ENCODE results near the gene KAT6B. TPM values are rescaled to one million over a fixed set of nuclear protein-coding genes. Genes with fewer than 3 reads are reported as not detected.

The KAT6B gene
- total and polyA plus RNA-seq, 4 donors, result 5.0 to 161 (median 21.0) TPM

DNA sequence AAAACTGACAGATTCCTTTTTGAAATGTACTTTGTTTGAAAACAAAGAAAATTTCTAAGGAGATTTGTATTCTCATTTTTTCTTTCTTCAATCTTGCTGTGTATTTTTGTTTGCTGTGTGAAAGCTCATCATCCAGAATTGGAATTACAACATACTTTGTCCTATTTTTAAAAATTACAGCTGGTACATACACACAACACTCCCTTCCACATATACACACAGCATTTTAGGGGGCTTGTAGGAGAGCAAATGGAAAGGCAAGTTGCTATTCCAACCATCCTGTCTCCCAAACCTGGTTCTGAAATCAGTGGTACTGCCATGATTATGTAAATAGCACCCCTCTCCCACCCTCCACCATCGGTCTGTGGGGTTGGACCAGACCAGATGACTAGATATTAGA is 184.0 kb downstream of the KAT6B start:
- Histone ChIP-seq H3K27me3 (ENCODE audit: control insufficient read depth in 3 of 3, insufficient read depth in 3 of 3, low read length in 2 of 3) (no peaks in the 10 kb centered on the region), H3K9ac (ENCODE audit: insufficient read depth in 1 of 2, low read length in 2 of 2) (no peak overlapping the region), H3K36me3 (ENCODE audit: control insufficient read depth in 4 of 4, insufficient read depth in 4 of 4, low read length in 4 of 4) (peaks cover 2 to 14% (median 4%) of the 10 kb centered on the region in 4 donors), H3K9me3 (ENCODE audit: control insufficient read depth in 4 of 4, insufficient read depth in 3 of 4, low read length in 3 of 4) (no peaks in the 10 kb centered on the region), H3K27ac (ENCODE audit: low read depth in 1 of 2, low read length in 1 of 2) (no peak overlapping the region), H3K4me1 (ENCODE audit: control insufficient read depth in 5 of 5, insufficient read depth in 5 of 5, low read length in 5 of 5) (peaks cover 0 to 37% (median 12%) of the 10 kb centered on the region in 5 donors), H3K4me3 (no peak overlapping the region)
- no peak for TF ChIP-seq CTCF (IDR thresholded peaks at IDR 0.05; ENCODE audit: control extremely low read depth, extremely low read depth)
- DNase-seq (peak in 2 of 3 donors; percentile 82 to 93), ATAC-seq (ENCODE audit: insufficient read depth, low FRiP score) (no peak)
- 80 to 81% methylated on average over 1 of the region's 1 CpG for WGBS, 2 donors

- Histone ChIP-seq H3K27ac (ENCODE audit: low read depth in 1 of 2, low read length in 1 of 2) (no peak overlapping the region), H3K9ac (ENCODE audit: insufficient read depth in 1 of 2, low read length in 2 of 2) (no peak overlapping the region), H3K9me3 (ENCODE audit: control insufficient read depth in 4 of 4, insufficient read depth in 3 of 4, low read length in 3 of 4) (no peaks in the 10 kb centered on the region), H3K4me1 (ENCODE audit: control insufficient read depth in 5 of 5, insufficient read depth in 5 of 5, low read length in 5 of 5) (peaks cover 3 to 45% (median 12%) of the 10 kb centered on the region in 5 donors), H3K4me3 (no peak overlapping the region), H3K36me3 (ENCODE audit: control insufficient read depth in 4 of 4, insufficient read depth in 4 of 4, low read length in 4 of 4) (peaks cover 2 to 18% (median 6%) of the 10 kb centered on the region in 4 donors), H3K27me3 (ENCODE audit: control insufficient read depth in 3 of 3, insufficient read depth in 3 of 3, low read length in 2 of 3) (no peaks in the 10 kb centered on the region)
- no peak for ATAC-seq (ENCODE audit: insufficient read depth, low FRiP score)
- 78 to 79% methylated on average over 1 of the region's 1 CpG for WGBS, 2 donors
- DNase-seq, result no peak
- TF ChIP-seq CTCF (IDR thresholded peaks at IDR 0.05; ENCODE audit: control extremely low read depth, extremely low read depth), result no peak
These were observed 184.8 kb downstream of the KAT6B start for GRCh38 chr10:75011221-75011620.

DNA sequence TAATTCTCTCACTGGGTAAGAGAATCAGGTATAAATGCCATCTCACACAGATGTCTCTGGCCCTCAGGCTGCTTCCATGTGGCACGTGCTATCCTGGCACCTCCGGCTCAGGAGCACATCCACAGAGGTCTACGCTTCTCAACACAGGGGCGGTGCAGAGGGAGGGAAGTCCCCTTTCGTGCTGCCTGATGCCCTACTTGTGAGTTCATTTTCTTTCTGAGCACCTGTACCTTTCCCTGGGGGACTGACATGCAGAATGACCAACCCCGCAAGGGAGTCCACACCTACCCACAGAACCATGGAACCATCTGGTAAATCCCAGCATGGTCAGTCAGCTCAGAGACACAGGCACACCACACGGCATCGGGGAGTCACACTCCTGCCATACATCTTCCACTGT is 186.1 kb downstream of the KAT6B start:
- no peaks in the 10 kb centered on the region for H3K9me3 ChIP-seq (ENCODE audit: control insufficient read depth in 4 of 4, insufficient read depth in 3 of 4, low read length in 3 of 4)
- TF ChIP-seq CTCF (IDR thresholded peaks at IDR 0.05; ENCODE audit: control extremely low read depth, extremely low read depth), result no peak
- H3K4me3 ChIP-seq, result no peak overlapping the region
- H3K27me3 ChIP-seq (ENCODE audit: control insufficient read depth in 3 of 3, insufficient read depth in 3 of 3, low read length in 2 of 3), result no peaks in the 10 kb centered on the region
- WGBS, 2 donors, result 96 to 97% methylated on average over 8 of the region's 8 CpGs
- H3K36me3 ChIP-seq (ENCODE audit: control insufficient read depth in 4 of 4, insufficient read depth in 4 of 4, low read length in 4 of 4), result peaks cover 2 to 16% (median 6%) of the 10 kb centered on the region in 4 donors
- H3K9ac ChIP-seq (ENCODE audit: insufficient read depth in 1 of 2, low read length in 2 of 2), result no peak overlapping the region
- no peak overlapping the region for H3K27ac ChIP-seq (ENCODE audit: low read depth in 1 of 2, low read length in 1 of 2)
- DNase-seq, result no peak
- ATAC-seq (ENCODE audit: insufficient read depth, low FRiP score), result no peak
- peaks cover 3 to 47% (median 12%) of the 10 kb centered on the region in 5 donors for H3K4me1 ChIP-seq (ENCODE audit: control insufficient read depth in 5 of 5, insufficient read depth in 5 of 5, low read length in 5 of 5)

GRCh38 chr10:75013007-75013406 is 186.6 kb downstream of the KAT6B start:
- Histone ChIP-seq H3K4me1 (ENCODE audit: control insufficient read depth in 5 of 5, insufficient read depth in 5 of 5, low read length in 5 of 5) (peaks cover 3 to 41% (median 12%) of the 10 kb centered on the region in 5 donors), H3K27ac (ENCODE audit: low read depth in 1 of 2, low read length in 1 of 2) (peak overlapping the region in 1 of 2 donors; percentile 39), H3K27me3 (ENCODE audit: control insufficient read depth in 3 of 3, insufficient read depth in 3 of 3, low read length in 2 of 3) (no peaks in the 10 kb centered on the region), H3K4me3 (no peak overlapping the region), H3K9ac (ENCODE audit: insufficient read depth in 1 of 2, low read length in 2 of 2) (no peak overlapping the region), H3K36me3 (ENCODE audit: control insufficient read depth in 4 of 4, insufficient read depth in 4 of 4, low read length in 4 of 4) (peaks cover 2 to 17% (median 5%) of the 10 kb centered on the region in 4 donors), H3K9me3 (ENCODE audit: control insufficient read depth in 4 of 4, insufficient read depth in 3 of 4, low read length in 3 of 4) (no peaks in the 10 kb centered on the region)
- no peak for TF ChIP-seq CTCF (IDR thresholded peaks at IDR 0.05; ENCODE audit: control extremely low read depth, extremely low read depth)
- ATAC-seq (ENCODE audit: insufficient read depth, low FRiP score), result no peak
- no peak for DNase-seq

Measured in lung (tissue), 12 donors.